Skin epidermis (tissue), 12 donors: Measurements from ENCODE around the gene ARHGAP29.

Source experiments
- H3K27ac ChIP-seq, 21 experiments: fragments of 200-600 bp; sonication (generic) in 11 of 21; one replicate each; pipeline ENCODE4 v1.5.0; 2020; ENCODE audit warnings: mild to moderate bottlenecking in 3 of 21, inconsistent platforms in 2 of 21, moderate library complexity in 2 of 21
- H3K4me3 ChIP-seq, 7 experiments: fragments of 200-600 bp; sonication (generic) in 2 of 7; one replicate each; pipeline ENCODE4 v1.5.0; 2020; ENCODE audit warnings: inconsistent platforms in 2 of 7, mild to moderate bottlenecking in 2 of 7, moderate library complexity in 1 of 7

Gene ARHGAP29, protein sequence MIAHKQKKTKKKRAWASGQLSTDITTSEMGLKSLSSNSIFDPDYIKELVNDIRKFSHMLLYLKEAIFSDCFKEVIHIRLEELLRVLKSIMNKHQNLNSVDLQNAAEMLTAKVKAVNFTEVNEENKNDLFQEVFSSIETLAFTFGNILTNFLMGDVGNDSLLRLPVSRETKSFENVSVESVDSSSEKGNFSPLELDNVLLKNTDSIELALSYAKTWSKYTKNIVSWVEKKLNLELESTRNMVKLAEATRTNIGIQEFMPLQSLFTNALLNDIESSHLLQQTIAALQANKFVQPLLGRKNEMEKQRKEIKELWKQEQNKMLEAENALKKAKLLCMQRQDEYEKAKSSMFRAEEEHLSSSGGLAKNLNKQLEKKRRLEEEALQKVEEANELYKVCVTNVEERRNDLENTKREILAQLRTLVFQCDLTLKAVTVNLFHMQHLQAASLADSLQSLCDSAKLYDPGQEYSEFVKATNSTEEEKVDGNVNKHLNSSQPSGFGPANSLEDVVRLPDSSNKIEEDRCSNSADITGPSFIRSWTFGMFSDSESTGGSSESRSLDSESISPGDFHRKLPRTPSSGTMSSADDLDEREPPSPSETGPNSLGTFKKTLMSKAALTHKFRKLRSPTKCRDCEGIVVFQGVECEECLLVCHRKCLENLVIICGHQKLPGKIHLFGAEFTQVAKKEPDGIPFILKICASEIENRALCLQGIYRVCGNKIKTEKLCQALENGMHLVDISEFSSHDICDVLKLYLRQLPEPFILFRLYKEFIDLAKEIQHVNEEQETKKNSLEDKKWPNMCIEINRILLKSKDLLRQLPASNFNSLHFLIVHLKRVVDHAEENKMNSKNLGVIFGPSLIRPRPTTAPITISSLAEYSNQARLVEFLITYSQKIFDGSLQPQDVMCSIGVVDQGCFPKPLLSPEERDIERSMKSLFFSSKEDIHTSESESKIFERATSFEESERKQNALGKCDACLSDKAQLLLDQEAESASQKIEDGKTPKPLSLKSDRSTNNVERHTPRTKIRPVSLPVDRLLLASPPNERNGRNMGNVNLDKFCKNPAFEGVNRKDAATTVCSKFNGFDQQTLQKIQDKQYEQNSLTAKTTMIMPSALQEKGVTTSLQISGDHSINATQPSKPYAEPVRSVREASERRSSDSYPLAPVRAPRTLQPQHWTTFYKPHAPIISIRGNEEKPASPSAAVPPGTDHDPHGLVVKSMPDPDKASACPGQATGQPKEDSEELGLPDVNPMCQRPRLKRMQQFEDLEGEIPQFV

DNA sequence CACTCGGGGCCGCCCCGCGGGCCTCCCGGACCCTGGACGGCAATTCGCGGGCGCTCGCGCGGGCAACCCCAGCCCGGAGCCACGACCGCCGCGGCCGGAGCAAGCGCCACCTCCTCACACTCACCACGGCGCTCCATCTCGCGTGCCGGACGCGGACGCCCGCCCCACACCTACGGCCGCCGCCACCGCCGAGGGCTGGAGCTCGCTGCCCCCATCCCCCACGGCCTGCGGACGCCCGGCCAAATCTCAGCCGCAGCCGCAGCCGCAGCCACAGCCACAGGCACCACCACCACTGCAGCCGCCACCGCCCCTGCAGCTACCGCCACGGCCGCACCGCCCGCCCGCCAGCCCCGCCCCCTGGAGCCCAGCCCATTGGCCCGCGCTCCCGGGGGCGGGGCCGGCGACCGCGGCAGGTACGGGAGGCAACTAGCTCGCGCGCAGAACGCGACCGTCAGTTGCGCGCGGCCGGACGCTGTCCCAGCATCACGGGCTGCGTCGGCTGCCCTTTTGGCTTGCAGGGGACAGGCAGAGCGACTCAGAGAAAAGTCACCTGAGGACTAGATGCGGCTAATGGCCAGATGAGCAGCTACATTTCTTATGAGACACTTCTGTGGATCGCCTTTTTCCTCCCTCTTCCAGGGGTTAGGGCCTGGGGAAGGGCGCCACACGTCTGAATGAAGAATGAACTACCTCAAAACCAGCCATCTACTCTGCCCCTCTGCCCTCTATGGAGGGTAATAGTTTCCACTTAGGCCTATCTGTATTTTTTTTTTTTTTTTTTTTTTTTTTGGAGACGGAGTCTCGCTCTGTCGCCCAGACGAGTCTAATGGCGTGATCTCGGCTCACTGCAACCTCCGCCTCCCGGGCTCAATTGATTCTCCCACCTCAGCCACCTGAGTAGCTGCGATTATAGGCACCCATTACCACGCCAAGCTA, at the start of gene ARHGAP29:
Gene ARHGAP29 (minus strand): TSS at position 294 of the 936 bp plus-strand sequence. CDS start 5,973 bp downstream, outside the sequence.
- Histone ChIP-seq H3K27ac (peak within 1 kb of the TSS in 20 of 21 experiments; percentile 18 to 92 (median 76)), H3K4me3 (peak within 1 kb of the TSS; percentile 46 to 71 (median 60))

DNA sequence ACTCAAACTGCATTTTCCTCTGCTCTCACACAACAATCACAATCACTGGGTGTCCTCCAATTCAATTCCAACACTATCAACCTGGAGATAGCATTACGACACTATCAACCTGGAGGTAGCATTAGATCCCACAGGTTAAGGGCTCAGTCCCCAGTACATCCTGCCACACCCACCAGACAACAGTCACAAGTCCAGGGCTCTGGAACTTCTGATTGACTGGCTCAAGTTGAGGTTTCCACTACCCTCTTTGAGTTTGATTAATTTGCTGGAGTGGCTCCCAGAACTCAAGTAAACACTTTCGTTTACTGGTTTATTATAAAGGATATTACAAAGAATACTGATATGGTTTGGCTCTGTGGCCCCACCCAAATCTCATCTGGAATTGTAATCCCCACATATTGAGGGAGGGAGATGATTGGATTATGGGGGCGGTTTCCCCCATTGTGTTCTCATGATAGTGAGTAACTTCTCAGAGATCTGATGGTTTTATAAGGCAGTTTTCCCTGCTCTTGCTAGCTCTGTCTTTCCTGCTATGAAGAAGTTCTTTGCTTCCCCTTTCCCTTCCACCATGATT, 49.6 kb upstream of the ARHGAP29 start:
- Histone ChIP-seq H3K27ac (no peak overlapping the region), H3K4me3 (no peak overlapping the region)

DNA sequence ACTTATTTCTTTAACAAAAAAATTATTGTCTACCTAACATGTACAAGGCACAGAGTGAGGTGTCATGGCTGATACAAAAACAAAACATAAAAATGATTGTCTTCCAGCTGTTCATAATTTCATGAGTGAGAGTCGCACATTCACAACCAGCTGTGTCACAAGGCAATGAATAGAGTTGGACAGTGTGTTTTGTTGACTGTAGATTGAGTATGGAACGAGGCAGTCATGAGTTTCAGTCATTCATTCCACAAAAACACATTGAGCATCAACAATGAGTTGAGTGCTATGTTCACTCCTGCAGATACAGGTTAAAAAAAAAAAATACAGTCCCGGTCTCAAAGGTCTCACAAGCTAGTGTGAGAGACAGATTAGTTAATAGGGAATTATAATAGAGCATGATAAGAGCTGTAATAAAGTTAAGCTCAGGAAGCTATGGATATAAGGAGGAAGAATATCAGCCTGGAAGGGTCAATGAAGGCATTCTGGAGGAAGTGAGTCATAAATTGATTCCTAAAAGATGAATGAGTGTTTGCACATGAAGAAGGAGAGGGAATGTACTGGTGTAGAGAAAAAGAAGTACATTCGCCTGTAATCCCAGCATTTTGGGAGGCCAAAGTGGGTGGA, 47.8 kb upstream of the ARHGAP29 start:
- Histone ChIP-seq H3K4me3 (no peak overlapping the region), H3K27ac (no peak overlapping the region)

DNA sequence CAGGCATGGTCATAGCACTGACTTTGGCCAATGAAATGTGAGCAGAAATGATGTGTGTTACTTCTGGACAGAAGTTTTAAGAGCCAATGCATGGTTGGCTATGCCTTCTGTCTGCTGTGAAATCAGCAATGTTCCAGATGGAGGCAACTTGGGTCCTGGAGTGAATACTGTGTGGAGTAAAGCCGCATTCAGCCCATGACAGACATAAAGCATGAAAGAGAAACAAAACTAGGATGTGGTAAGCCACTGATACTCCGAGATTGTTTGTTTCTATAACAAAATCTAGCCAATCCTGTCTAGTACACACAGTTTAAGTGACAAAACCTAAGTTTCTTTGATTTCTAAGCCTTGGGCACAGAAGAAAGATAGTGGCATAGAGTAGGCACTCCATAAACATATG, 47.1 kb upstream of the ARHGAP29 start:
- H3K4me3 ChIP-seq: no peak overlapping the region
- H3K27ac ChIP-seq: no peak overlapping the region

DNA sequence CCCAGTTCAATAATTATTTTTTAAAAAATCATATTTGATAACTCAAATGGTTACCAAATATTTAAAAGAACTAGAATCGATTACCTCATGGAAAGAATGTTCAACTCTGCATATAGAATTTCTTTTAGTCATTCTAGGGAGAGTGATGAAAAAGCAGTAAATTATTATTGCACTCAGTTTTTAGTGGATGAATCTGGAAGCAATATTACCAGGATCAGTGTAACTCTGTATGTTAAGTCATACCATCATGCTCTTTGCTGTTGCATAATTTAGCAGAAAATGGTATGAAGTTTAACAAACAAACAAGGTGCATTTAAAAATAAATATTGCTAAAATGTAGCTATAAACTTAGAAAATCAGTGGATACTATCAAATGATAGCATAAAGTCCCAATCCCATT, 46.1 kb upstream of the ARHGAP29 start:
- H3K4me3 ChIP-seq: no peak overlapping the region
- H3K27ac ChIP-seq: no peak overlapping the region

DNA sequence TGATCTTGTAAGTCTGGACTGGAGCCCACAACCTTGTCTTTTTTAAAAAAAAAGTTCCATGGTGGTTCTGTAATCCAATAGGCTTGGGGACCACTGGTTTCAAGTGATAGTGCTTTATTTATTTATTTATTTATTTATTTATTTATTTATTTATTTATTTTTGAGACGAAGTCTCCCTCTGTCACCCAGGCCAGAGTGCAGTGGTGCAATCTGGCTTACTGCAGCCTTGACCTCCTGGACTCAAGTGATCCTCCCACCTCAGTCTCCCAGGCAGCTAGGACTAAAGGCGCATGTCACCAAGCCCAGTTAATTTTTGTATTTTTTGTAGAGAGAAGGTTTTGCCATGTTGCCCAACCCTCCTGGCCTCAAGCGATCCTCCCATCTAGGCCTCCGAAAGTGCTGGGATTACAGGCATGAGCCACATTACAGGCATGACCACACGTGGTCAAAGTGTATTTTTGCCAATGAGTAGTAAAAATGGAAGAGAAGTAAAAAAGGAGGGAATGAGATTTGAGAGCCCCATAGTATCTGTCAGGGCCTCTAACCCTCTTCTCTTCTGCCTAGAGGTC, 44.8 kb upstream of the ARHGAP29 start:
- Histone ChIP-seq H3K4me3 (no peak overlapping the region), H3K27ac (no peak overlapping the region)

DNA sequence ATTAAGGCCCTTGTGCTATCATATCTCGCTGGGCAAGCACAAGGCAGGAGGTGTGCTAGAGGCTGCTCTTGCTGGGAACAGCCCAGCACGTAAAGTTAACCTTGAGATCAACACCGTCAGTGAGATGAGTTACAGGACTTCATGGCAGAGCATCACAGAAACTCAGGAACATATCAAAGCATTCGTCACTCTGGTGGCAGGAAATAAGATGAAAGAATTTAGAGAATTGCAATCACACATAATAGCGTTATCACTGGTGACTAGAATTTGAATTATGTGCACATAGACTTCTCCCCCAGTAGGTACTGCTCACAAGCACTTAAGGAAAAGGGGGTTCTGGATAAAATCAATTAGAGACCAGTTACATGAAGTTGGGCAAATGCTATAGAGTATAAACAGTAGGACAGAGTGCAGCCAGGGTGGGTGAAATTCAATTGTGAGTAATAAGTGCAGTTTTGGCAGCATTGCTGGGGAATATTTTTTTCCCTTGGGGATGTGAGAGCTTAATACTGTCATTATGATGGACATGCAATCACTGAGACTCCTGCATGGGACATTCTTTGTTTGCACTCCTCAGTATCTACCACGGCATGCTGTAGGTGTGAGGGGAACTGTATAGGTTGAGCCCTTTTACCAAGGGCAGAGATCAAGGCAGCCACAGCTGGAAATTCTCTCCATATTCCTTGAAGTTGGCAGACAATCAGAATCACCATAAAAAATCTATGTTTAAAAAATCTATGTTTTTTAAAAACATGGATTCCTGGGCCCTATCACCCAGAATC, 44.2 kb upstream of the ARHGAP29 start:
- H3K27ac ChIP-seq: no peak overlapping the region

DNA sequence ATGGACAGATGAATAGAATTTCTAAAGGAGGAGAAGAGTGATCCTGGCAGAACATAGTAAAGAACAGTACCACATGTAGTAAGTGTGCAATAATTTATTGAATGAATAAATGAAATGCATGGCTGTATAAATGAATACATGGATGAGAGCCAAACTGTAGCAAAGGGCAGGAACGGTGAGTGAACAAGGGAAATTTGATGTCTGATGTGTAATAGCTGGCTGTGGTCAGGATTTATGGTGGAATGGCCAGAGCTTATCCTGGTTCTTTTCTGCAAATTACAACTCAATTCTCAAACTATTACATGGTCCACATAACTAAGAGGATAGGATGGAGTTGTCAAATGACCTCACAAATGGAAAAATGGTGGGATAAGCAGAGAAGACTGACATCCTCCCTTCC, 43.2 kb upstream of the ARHGAP29 start:
- H3K4me3 ChIP-seq: no peak overlapping the region
- H3K27ac ChIP-seq: no peak overlapping the region

More for the DNA sequence above, 44.2 kb upstream of the ARHGAP29 start:
- H3K4me3 ChIP-seq: no peak overlapping the region

DNA sequence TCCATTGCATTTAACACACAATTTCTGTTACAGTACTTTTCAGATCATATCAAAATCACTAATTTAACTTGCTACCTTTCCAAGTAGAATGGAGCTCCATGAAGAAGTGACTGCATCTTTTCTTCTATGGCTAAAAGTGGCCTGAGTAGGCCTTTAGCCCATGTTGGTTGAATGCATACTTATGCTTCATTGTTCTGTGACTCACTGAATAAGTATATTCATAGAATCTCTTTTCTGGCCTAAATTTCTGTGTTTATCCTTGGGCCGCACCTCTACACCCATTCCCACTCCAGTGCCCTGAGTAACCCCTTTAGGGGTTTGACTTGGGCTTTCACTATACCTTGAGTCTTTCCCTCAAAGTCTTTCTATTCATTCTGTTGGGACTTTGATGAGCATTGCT, 42.1 kb upstream of the ARHGAP29 start:
- H3K27ac ChIP-seq: peak overlapping the region in 1 of 21 experiments; percentile 22
- H3K4me3 ChIP-seq: no peak overlapping the region

DNA sequence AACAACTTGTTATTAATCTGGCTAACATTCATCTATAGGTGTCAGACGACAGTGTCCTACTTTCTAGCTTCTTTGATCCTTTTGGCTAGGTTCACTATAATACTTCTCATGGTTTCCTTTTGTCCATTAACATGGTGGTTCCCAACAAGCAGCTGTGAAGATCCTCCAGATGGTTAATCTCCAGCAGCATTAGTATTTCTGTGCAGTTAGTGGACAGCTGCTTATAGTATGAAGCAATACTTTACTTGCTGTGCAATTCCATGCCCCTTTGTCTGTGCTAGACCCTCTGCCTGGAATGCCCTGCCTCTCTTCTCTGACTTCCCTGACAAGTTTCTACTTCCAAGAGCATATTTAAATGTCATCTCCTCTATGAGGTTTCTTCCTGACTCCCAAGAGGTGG, 41.7 kb upstream of the ARHGAP29 start:
- no peak overlapping the region for H3K27ac ChIP-seq
- H3K4me3 ChIP-seq: no peak overlapping the region

DNA sequence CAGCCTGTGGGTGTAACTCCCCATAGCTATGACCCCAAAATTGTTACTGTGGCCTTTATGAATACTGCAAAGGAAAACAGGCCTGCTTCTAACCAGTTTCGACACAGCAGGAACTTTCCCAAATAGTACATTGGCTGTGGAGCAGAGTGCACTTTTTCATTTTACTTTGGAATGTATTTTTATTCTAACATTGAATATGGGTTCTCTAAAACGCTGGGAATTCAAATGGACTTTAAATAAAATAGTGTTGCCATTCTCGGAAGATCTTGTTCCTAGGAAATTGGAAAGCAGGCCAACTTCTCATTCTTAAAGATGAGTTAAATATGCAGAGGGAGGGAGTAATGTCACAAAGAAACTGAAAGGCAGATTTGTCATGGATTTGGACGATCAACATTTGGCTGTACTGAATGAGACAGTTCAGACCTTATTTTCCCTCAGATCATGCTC, 39.6 kb upstream of the ARHGAP29 start:
- no peak overlapping the region for H3K4me3 ChIP-seq
- H3K27ac ChIP-seq: peak overlapping the region in 1 of 21 experiments; percentile 35

DNA sequence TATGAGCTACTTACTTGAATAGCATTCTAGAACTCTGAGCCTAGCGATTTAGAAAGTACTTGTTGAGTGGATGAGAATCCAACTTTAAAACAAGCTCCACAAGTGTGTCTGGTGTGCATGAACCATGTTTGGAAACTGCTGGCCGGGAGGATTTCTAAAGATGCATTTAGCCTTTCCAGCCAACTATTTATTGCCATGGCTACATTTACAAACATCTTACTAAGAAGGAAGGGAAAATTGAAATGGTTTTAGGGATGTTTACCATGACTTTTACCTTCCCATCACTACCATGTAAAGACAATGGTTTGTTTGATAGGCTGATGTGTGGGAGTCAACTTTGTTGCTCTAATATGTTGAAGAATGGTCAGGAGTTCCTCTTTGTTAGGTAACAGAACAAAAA, 37.7 kb upstream of the ARHGAP29 start:
- H3K27ac ChIP-seq: peak overlapping the region in 1 of 21 experiments; percentile 2
- H3K4me3 ChIP-seq: no peak overlapping the region

DNA sequence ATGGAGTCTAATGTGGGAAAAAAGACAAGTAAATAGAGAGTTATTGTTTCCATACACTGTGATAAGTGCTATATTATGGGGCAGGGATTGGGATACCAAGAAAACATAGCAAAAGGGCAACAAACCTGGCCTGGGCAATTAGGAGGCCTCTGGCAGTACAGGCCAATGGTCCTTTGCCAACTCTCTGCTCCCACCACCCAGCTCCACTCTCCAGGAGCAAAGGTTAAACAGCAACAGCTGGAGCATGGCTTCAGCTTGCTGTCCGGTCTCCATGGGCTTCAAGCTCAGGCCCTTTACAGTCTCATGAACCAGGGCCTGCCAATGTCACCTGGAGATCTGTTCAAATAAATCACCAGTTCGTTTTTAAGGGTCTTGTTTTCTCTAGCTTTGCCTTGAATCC, 37.2 kb upstream of the ARHGAP29 start:
- H3K27ac ChIP-seq: no peak overlapping the region
- H3K4me3 ChIP-seq: no peak overlapping the region

DNA sequence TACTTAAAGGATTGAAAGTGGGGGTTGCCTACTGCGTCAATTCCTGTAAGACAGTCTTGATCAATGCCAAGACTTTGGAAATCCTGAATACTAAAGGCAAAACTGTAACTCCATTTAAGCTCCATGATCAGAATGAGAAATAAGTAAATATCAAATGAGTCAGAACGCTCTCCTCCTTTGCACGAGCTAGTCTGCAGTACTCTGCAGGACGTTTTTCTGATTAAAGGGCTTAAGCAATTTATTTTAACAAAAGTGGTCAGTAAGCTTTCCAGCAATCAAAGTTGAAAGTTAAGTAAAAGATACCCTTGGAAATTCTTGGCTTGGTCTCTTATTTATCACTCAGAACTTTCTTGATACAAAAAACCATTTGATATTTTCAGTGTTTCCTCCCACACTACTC, 35.7 kb upstream of the ARHGAP29 start:
- Histone ChIP-seq H3K4me3 (no peak overlapping the region), H3K27ac (no peak overlapping the region)

DNA sequence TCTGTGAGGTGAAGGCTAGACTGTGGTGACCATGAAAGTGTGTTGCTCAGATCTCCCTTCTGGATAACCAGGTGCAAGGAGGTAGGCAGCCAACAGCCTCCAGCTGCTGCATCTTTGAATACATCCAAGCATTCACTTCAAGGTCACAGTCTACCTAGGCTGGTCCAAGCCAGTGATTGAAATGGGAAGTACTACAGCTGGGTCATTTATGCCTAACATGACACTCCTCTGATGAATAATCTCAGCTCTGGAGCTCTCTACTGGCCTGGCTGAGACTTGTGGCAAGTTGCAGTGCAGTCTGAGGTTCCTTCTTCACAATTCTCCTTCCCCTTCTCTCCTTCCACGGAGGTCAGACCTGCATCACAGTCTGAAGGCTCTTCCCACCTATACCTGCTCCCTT, 35.0 kb upstream of the ARHGAP29 start:
- Histone ChIP-seq H3K27ac (no peak overlapping the region), H3K4me3 (no peak overlapping the region)

DNA sequence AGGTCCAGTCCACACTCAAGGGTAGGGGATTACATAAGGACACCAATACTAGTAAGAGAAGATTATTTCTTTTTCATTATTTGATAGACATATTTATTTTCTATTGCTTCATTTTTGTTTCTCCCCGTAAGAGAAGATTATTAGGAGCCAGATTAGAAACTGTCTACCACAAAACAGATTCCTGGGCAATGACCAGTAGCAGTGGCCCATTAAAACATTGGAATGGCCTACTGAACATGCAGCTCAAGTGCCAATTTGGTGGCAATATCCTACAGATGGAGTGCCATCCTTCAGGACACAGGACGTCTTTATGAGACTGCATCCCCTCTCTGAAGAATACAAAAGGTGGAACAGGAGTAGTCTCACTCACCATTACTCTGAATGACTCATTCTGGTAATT, 34.0 kb upstream of the ARHGAP29 start:
- no peak overlapping the region for H3K4me3 ChIP-seq
- no peak overlapping the region for H3K27ac ChIP-seq

DNA sequence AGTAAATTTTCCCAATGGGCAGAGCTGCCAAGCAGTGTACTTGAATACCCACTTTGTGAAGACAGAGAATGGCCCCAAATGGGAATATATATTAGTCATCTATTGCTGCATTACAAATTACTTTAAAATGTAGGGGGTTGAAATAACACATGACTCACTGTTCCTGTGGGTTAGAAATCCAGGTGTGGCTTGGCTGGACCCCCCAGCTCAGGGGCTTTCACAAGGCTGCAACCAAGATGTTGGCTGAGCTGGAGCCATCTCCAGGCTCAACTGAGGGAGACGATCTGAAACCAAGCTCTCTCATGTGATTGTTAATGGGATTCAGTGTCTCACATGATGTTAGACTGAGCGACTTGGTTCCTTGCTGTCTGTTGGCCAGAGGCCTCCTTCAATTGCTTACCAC, 33.4 kb upstream of the ARHGAP29 start:
- no peak overlapping the region for H3K4me3 ChIP-seq
- H3K27ac ChIP-seq: no peak overlapping the region
